Liver (tissue), 3 donors: ENCODE results near the gene EML5.

Source experiments
- CTCF ChIP-seq: fragments of 150-350 bp; IDR thresholded peaks from 2 replicates; pipeline ENCODE4 v1.5.1; 2017; ENCODE audit warnings: improper control_type of control experiment, low read depth, low read length; ENCODE audit not compliant: missing input control
- EGR1 ChIP-seq, 2 donors: IDR thresholded peaks; 2 replicates each; pipeline ENCODE4 v1.6.1; 2016 to 2018; ENCODE audit warnings: antibody characterized with exemption in 2 of 2, low read depth in 2 of 2
- MAX ChIP-seq: IDR thresholded peaks from 2 replicates; pipeline ENCODE4 v1.6.1; 2016; ENCODE audit warnings: antibody characterized with exemption
- REST ChIP-seq: IDR thresholded peaks from 2 replicates; pipeline ENCODE4 v1.6.1; 2016; ENCODE audit warnings: antibody characterized with exemption, mild to moderate bottlenecking
- TAF1 ChIP-seq: conservative IDR thresholded peaks from 2 replicates; pipeline ENCODE4 v1.6.1; 2016; ENCODE audit warnings: antibody characterized with exemption, mild to moderate bottlenecking
- donor health status: healthy.
- donor health status: healthy.

- TF ChIP-seq MAX (no peak), CTCF (no peak), TAF1 (no peak), REST (no peak), EGR1 (IDR thresholded peaks at IDR 0.05; ENCODE audit: low read depth in 2 of 2) (no peak)
Measured at GRCh38 chr14:88597601-88598000, 195.2 kb downstream of the EML5 start.
